HCT116 (cell line): Measurements from ENCODE around the gene FHIT. TPM values are rescaled to one million over a fixed set of nuclear protein-coding genes. Genes with fewer than 3 reads are reported as not detected.

ENCODE experiments used
- ATAC-seq: fragments of 200-7000 bp; cut with Tn5 transposase; 2 replicates; pipeline ENCODE4 v1.9.1; 2020; ENCODE audit warnings: mild to moderate bottlenecking, moderate library complexity
- BruUV-seq: library from RNA; stranded (reverse); fragments of 400-500 nt; replicated peaks from 2 replicates; lab custom pipeline; 2021; lab: Mats Ljungman, UMichigan
- CTCF ChIA-PET: fragments of 300-600 bp; sonication (Branson Sonifier 250); formaldehyde crosslinking; loops from one replicate; lab custom pipeline; 2021; ENCODE audit warnings: antibody characterized with exemption; lab: Charles Lee
- POLR2A ChIA-PET: fragments of 300-600, 350-600 bp; sonication (Branson Sonifier 250); formaldehyde crosslinking; loops from one replicate; lab custom pipeline; 2021; ENCODE audit warnings: antibody characterized with exemption; lab: Charles Lee
- RAD21 ChIA-PET, 2 experiments: fragments of 300-600 bp; sonication (Branson Sonifier 250); formaldehyde crosslinking; loops; one replicate each; lab custom pipeline; 2023; ENCODE audit warnings: low total read pairs in 2 of 2; ENCODE audit not compliant: uncharacterized antibody in 2 of 2, unreplicated experiment in 2 of 2, low non-redundant PET in 1 of 2; lab: Charles Lee
- DNase-seq: peaks from one replicate; pipeline ENCODE4 v3.0.0-alpha.2; 2010; ENCODE audit warnings: low read depth, low spot score
- H2AFZ ChIP-seq: fragments of 200-600 bp; shearing (Covaris generic), sonication (generic); 2 replicates; pipeline ENCODE4 v1.6.1; 2017; ENCODE audit warnings: low read depth, mixed run types, mixed read lengths, antibody characterized with exemption, low read length; ENCODE audit not compliant: poor library complexity, severe bottlenecking
- H3K27ac ChIP-seq: 2 replicates; pipeline ENCODE4 v1.5.1; 2012; ENCODE audit warnings: low read depth, low read length
- H3K27me3 ChIP-seq: fragments of 200-600 bp; sonication (generic); 2 replicates; pipeline ENCODE4 v1.6.1; 2016; ENCODE audit warnings: mixed run types, low read length, mixed read lengths; ENCODE audit not compliant: insufficient read depth
- H3K36me3 ChIP-seq, 2 experiments: fragments of 200-500 bp in 1 of 2; fragments of 200-600 bp in 1 of 2; sonication (Bioruptor generic) in 1 of 2; sonication (generic) in 1 of 2; 2 replicates each; pipeline versions ENCODE4 v1.5.1 to v1.6.1; 2014 to 2016; ENCODE audit warnings: low read length in 2 of 2, inconsistent platforms in 1 of 2, mixed read lengths in 1 of 2, mixed run types in 1 of 2; ENCODE audit not compliant: insufficient read depth in 2 of 2, control insufficient read depth in 1 of 2
- H3K4me1 ChIP-seq, 2 experiments: fragments of 200-600 bp in 1 of 2; sonication (generic) in 1 of 2; 2 replicates each; pipeline versions ENCODE4 v1.5.1 to v1.6.1; 2012 to 2017; ENCODE audit warnings: low read length in 2 of 2, inconsistent platforms in 1 of 2, mild to moderate bottlenecking in 1 of 2, mixed read lengths in 1 of 2, mixed run types in 1 of 2, moderate library complexity in 1 of 2; ENCODE audit not compliant: insufficient read depth in 2 of 2, control insufficient read depth in 1 of 2
- H3K4me2 ChIP-seq: fragments of 200-600 bp; sonication (generic); 2 replicates; pipeline ENCODE4 v1.6.1; 2017; ENCODE audit warnings: mixed run types, low read length, mixed read lengths
- H3K4me3 ChIP-seq, 2 experiments: fragments of 200-600 bp in 1 of 2; sonication (generic) in 1 of 2; replicated peaks in 1 of 2; 2 replicates each; pipeline ENCODE4 v1.5.1; 2011 to 2016; ENCODE audit warnings: low read length in 2 of 2, control low read depth in 1 of 2, low read depth in 1 of 2, mild to moderate bottlenecking in 1 of 2, mixed read lengths in 1 of 2, mixed run types in 1 of 2
- H3K79me2 ChIP-seq: fragments of 200-600 bp; sonication (generic); 2 replicates; pipeline ENCODE4 v1.6.1; 2017; ENCODE audit warnings: mild to moderate bottlenecking, mixed run types, low read length, moderate library complexity, mixed read lengths; ENCODE audit not compliant: insufficient read depth
- H3K9ac ChIP-seq: fragments of 200-600 bp; sonication (generic); 2 replicates; pipeline ENCODE4 v1.6.1; 2016; ENCODE audit warnings: low read length, mixed read lengths
- H3K9me2 ChIP-seq: fragments of 200-600 bp; sonication (generic), shearing (Covaris generic); 2 replicates; pipeline ENCODE4 v1.6.1; 2017; ENCODE audit warnings: mixed run types, mild to moderate bottlenecking, moderate library complexity; ENCODE audit not compliant: insufficient read depth
- H3K9me3 ChIP-seq, 2 experiments: fragments of 200-500 bp in 1 of 2; fragments of 200-600 bp in 1 of 2; sonication (Bioruptor generic) in 1 of 2; sonication (generic) in 1 of 2; 2 replicates each; pipeline ENCODE4 v1.6.1; 2014 to 2017; ENCODE audit warnings: low read length in 2 of 2, mixed read lengths in 2 of 2, inconsistent platforms in 1 of 2, low read depth in 1 of 2, mild to moderate bottlenecking in 1 of 2, mixed run types in 1 of 2, moderate library complexity in 1 of 2; ENCODE audit not compliant: control insufficient read depth in 1 of 2, insufficient read depth in 1 of 2
- H4K20me1 ChIP-seq: fragments of 200-600 bp; sonication (generic), shearing (Covaris generic); 2 replicates; pipeline ENCODE4 v1.6.1; 2017; ENCODE audit warnings: mixed run types, mild to moderate bottlenecking, moderate library complexity; ENCODE audit not compliant: insufficient read depth
- CBX3 ChIP-seq: IDR thresholded peaks from 2 replicates; pipeline ENCODE4 v1.6.1; 2012; ENCODE audit warnings: low read depth
- CEBPB ChIP-seq: IDR thresholded peaks from 2 replicates; pipeline ENCODE4 v1.6.1; 2012; ENCODE audit warnings: low read depth
- EGR1 ChIP-seq: IDR thresholded peaks from 2 replicates; pipeline ENCODE4 v1.6.1; 2012; ENCODE audit warnings: low read depth
- ELF1 ChIP-seq: IDR thresholded peaks from 2 replicates; pipeline ENCODE4 v1.6.1; 2012; ENCODE audit warnings: low read depth, borderline replicate concordance
- EZH2 ChIP-seq: fragments of 200-600 bp; sonication (generic); IDR thresholded peaks from 2 replicates; pipeline ENCODE4 v1.6.1; 2017; ENCODE audit warnings: antibody characterized with exemption, mixed run types
- EZH2phosphoT487 ChIP-seq: fragments of 200-600 bp; IDR thresholded peaks from 2 replicates; pipeline ENCODE4 v1.6.1; 2018; ENCODE audit warnings: antibody characterized with exemption, borderline replicate concordance
- FOSL1 ChIP-seq: IDR thresholded peaks from 2 replicates; pipeline ENCODE4 v1.6.1; 2012; ENCODE audit warnings: low read depth
- JUND ChIP-seq: IDR thresholded peaks from 2 replicates; pipeline ENCODE4 v1.6.1; 2012
- POLR2A ChIP-seq: IDR thresholded peaks from 2 replicates; pipeline ENCODE4 v1.7.0; 2011; ENCODE audit warnings: borderline replicate concordance; ENCODE audit not compliant: insufficient read depth, insufficient read length; ENCODE audit errors: extremely low read depth
- POLR2AphosphoS5 ChIP-seq: IDR thresholded peaks from 2 replicates; pipeline ENCODE4 v1.6.1; 2011; ENCODE audit warnings: mild to moderate bottlenecking, low read depth, low read length, moderate library complexity
- RAD21 ChIP-seq: IDR thresholded peaks from 2 replicates; pipeline ENCODE4 v1.6.1; 2012; ENCODE audit warnings: low read depth, mild to moderate bottlenecking
- SIN3A ChIP-seq: IDR thresholded peaks from 2 replicates; pipeline ENCODE4 v1.6.1; 2012; ENCODE audit warnings: low read depth
- SRF ChIP-seq: IDR thresholded peaks from 2 replicates; pipeline ENCODE4 v1.6.1; 2012; ENCODE audit warnings: low read depth
- TCF7L2 ChIP-seq: IDR thresholded peaks from 2 replicates; pipeline ENCODE4 v1.7.0; 2011; ENCODE audit warnings: borderline replicate concordance, inconsistent platforms; ENCODE audit not compliant: insufficient read depth, insufficient read length; ENCODE audit errors: extremely low read depth
- YY1 ChIP-seq: IDR thresholded peaks from 2 replicates; pipeline ENCODE4 v1.6.1; 2011; ENCODE audit warnings: low read length, low read depth, moderate library complexity, mild to moderate bottlenecking; ENCODE audit not compliant: insufficient replicate concordance; ENCODE audit errors: extremely low read depth
- ZNF274 ChIP-seq: fragments of 200-500 bp; sonication (Bioruptor generic); IDR thresholded peaks from 2 replicates; pipeline ENCODE4 v1.6.1; 2014; ENCODE audit warnings: mild to moderate bottlenecking, low read depth, low read length, inconsistent platforms
- intact Hi-C: fragments of 100-400 bp; cut with micrococcal nuclease; formaldehyde crosslinking; loops from 2 replicates; pipeline ENCODE4 v1.10.0; 2022
- total RNA-seq: library from RNA; stranded (reverse); gene quantifications from one replicate; pipeline ENCODE4 v1.2.1, GENCODE V29; 2021; ENCODE audit not compliant: unreplicated experiment
- TF ChIP-seq, protein P1 (sequence below): IDR thresholded peaks from 2 replicates; pipeline ENCODE4 v1.6.1; 2012
- TF ChIP-seq, protein P2 (sequence below): IDR thresholded peaks from 2 replicates; pipeline ENCODE4 v1.6.1; 2011; ENCODE audit warnings: mild to moderate bottlenecking, low read length, moderate library complexity; ENCODE audit not compliant: insufficient replicate concordance; ENCODE audit errors: extremely low read depth
- TF ChIP-seq, protein P3 (sequence below): IDR thresholded peaks from 2 replicates; pipeline ENCODE4 v1.6.1; 2012
- TF ChIP-seq, protein P4 (sequence below): IDR thresholded peaks from 2 replicates; pipeline ENCODE4 v1.6.1; 2012; ENCODE audit warnings: low read depth

The FHIT gene
- total RNA-seq, 1 experiment from 2014 or later, result 20.1 TPM

DNA sequence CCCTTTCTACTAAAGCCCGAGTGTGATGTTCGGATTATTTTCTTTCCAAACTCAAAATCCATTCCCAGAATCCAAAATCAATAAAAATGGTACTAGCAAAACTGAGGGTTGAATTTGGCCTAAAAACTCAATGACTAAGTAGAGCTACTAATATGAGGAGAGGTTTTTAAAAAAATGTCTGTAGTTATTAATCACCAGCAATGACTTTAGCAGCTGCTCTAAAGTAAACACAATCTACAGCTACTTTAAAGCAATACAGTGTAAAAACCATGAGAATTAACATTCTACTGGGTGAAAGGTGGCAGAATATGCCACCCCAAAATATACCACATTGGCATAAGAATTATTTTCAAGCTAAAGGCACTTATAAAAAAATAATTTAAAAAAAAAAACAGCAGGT, 23.5 kb downstream of the FHIT start:
- intact Hi-C loops, result no loop called here
- H3K36me3 ChIP-seq, result no peaks in the 10 kb centered on the region
- H4K20me1 ChIP-seq, result no peaks in the 10 kb centered on the region
- DNase-seq (no peak), ATAC-seq (no peak)
- POLR2A ChIA-PET, result no interaction called here
- H3K27ac ChIP-seq, result no peak overlapping the region
- no TSS peak for BruUV-seq
- no peak overlapping the region for H3K9ac ChIP-seq
- RAD21 ChIA-PET, result no interaction called here
- H3K4me1 ChIP-seq, result no peaks in the 10 kb centered on the region
- H2AFZ ChIP-seq, result no peak overlapping the region
- H3K4me3 ChIP-seq, result no peak overlapping the region
- H3K79me2 ChIP-seq, result no peaks in the 10 kb centered on the region
- no peak overlapping the region for H3K4me2 ChIP-seq
- TF ChIP-seq, protein P1, sequence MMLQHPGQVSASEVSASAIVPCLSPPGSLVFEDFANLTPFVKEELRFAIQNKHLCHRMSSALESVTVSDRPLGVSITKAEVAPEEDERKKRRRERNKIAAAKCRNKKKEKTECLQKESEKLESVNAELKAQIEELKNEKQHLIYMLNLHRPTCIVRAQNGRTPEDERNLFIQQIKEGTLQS, result no peak
- TF ChIP-seq YY1 (no peak), EZH2phosphoT487 (no peak), POLR2AphosphoS5 (no peak), RAD21 (no peak), CBX3 (no peak), ELF1 (no peak), ZNF274 (no peak), JUND (no peak), EZH2 (no peak), TCF7L2 (no peak), POLR2A (no peak), SRF (no peak), FOSL1 (no peak), EGR1 (no peak), SIN3A (no peak), CEBPB (no peak)
- TF ChIP-seq, protein P2, sequence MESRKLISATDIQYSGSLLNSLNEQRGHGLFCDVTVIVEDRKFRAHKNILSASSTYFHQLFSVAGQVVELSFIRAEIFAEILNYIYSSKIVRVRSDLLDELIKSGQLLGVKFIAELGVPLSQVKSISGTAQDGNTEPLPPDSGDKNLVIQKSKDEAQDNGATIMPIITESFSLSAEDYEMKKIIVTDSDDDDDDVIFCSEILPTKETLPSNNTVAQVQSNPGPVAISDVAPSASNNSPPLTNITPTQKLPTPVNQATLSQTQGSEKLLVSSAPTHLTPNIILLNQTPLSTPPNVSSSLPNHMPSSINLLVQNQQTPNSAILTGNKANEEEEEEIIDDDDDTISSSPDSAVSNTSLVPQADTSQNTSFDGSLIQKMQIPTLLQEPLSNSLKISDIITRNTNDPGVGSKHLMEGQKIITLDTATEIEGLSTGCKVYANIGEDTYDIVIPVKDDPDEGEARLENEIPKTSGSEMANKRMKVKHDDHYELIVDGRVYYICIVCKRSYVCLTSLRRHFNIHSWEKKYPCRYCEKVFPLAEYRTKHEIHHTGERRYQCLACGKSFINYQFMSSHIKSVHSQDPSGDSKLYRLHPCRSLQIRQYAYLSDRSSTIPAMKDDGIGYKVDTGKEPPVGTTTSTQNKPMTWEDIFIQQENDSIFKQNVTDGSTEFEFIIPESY, result no peak
- TF ChIP-seq, protein P3, sequence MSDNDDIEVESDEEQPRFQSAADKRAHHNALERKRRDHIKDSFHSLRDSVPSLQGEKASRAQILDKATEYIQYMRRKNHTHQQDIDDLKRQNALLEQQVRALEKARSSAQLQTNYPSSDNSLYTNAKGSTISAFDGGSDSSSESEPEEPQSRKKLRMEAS, result no peak
- TF ChIP-seq, protein P4, sequence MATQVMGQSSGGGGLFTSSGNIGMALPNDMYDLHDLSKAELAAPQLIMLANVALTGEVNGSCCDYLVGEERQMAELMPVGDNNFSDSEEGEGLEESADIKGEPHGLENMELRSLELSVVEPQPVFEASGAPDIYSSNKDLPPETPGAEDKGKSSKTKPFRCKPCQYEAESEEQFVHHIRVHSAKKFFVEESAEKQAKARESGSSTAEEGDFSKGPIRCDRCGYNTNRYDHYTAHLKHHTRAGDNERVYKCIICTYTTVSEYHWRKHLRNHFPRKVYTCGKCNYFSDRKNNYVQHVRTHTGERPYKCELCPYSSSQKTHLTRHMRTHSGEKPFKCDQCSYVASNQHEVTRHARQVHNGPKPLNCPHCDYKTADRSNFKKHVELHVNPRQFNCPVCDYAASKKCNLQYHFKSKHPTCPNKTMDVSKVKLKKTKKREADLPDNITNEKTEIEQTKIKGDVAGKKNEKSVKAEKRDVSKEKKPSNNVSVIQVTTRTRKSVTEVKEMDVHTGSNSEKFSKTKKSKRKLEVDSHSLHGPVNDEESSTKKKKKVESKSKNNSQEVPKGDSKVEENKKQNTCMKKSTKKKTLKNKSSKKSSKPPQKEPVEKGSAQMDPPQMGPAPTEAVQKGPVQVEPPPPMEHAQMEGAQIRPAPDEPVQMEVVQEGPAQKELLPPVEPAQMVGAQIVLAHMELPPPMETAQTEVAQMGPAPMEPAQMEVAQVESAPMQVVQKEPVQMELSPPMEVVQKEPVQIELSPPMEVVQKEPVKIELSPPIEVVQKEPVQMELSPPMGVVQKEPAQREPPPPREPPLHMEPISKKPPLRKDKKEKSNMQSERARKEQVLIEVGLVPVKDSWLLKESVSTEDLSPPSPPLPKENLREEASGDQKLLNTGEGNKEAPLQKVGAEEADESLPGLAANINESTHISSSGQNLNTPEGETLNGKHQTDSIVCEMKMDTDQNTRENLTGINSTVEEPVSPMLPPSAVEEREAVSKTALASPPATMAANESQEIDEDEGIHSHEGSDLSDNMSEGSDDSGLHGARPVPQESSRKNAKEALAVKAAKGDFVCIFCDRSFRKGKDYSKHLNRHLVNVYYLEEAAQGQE, result no peak
- no peaks in the 10 kb centered on the region for H3K9me3 ChIP-seq
- H3K9me2 ChIP-seq, result no peaks in the 10 kb centered on the region
- CTCF ChIA-PET, result no interaction called here
- no peaks in the 10 kb centered on the region for H3K27me3 ChIP-seq
